ENCODE results near the gene CDH12. TPM values are rescaled to one million over a fixed set of nuclear protein-coding genes. Genes with fewer than 3 reads are reported as not detected.

The CDH12 gene
- total and polyA plus RNA-seq, 10 of the 15 experiments (the other 5 are each of a cell fraction or from before 2014, with no cell fraction given): 0.03 to 0.16 TPM; not detected in 8

DNA sequence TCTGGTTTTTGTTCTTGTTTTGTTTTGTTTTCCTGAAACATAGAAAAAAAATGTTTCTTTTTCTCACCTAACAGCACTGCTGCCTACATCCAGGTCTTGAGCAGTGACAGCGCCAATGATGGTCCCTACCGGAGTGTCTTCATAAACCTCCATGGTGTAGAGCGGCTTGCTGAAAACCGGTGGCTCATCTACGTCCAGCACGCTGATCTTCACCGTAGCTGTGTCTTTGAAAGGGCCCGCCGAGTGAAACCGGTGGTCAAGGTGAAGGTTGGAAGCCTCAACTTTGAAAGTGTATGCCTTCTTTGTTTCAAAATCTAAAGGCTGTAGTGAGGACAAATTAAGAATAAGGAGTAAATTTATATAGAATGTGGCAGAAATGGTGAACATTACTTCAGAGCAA lies 1051.0 kb downstream of the CDH12 start:
- ChIA-PET CTCF (interaction anchor here (0.6 to 1.4 kb wide), 3 partner anchors 8 to 1229 kb away, joined by 3 read pairs; no protein-coding TSS in a partner anchor), POLR2A (no interaction called here)
- 87% methylated on average over 10 of the region's 10 CpGs for WGBS (ENCODE audit: insufficient coverage, insufficient replicate concordance, low lambda C conversion rate, missing lambda C conversion rate)

More for the DNA sequence above, 1051.0 kb downstream of the CDH12 start:
- Histone ChIP-seq H3K4me1 (ENCODE audit: control insufficient read depth, insufficient read depth, low read length) (no peaks in the 10 kb centered on the region), H2AFZ (ENCODE audit: control insufficient read depth, low read depth, low read length) (no peak overlapping the region), H3K9me3 (replicated peaks; ENCODE audit: control insufficient read depth, insufficient read depth, low read length) (no peaks in the 10 kb centered on the region), H3K79me2 (ENCODE audit: control insufficient read depth, insufficient read depth, low read length) (no peaks in the 10 kb centered on the region), H4K20me1 (ENCODE audit: control insufficient read depth, insufficient read depth) (no peaks in the 10 kb centered on the region), H3K4me3 (no peak overlapping the region), H3K27me3 (replicated peaks in 1 of 2; ENCODE audit: control insufficient read depth in 2 of 2, insufficient read depth in 2 of 2, low read length in 1 of 2) (no peaks in the 10 kb centered on the region), H3K27ac (ENCODE audit: control insufficient read depth, insufficient read depth) (no peak overlapping the region), H3K4me2 (ENCODE audit: control insufficient read depth, insufficient read depth) (no peak overlapping the region), H3K36me3 (ENCODE audit: control insufficient read depth in 2 of 2, insufficient read depth in 2 of 2, low read length in 1 of 2) (no peaks in the 10 kb centered on the region), H3K9ac (ENCODE audit: control insufficient read depth, insufficient read depth, low read length) (no peak overlapping the region)
- ATAC-seq (no peak), FAIRE-seq (no peak), DNase-seq (ENCODE audit: low read depth, low spot score) (no peak)
- RAD21 ChIA-PET (ENCODE audit: unreplicated experiment): no interaction called here
- in situ Hi-C loops (cut with MboI) (no loop called here), intact Hi-C loops (cut with micrococcal nuclease; ENCODE audit: unreplicated experiment) (no loop called here)
- SMC1A ChIA-PET (ENCODE audit: uncharacterized antibody, unreplicated experiment): no interaction called here
- BruUV-seq (replicated peaks): no TSS peak
- TF ChIP-seq, protein P1, sequence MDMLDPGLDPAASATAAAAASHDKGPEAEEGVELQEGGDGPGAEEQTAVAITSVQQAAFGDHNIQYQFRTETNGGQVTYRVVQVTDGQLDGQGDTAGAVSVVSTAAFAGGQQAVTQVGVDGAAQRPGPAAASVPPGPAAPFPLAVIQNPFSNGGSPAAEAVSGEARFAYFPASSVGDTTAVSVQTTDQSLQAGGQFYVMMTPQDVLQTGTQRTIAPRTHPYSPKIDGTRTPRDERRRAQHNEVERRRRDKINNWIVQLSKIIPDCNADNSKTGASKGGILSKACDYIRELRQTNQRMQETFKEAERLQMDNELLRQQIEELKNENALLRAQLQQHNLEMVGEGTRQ (IDR thresholded peaks at IDR 0.05; ENCODE audit: borderline replicate concordance, low read depth, low read length): no peak
- TF ChIP-seq, protein P2, sequence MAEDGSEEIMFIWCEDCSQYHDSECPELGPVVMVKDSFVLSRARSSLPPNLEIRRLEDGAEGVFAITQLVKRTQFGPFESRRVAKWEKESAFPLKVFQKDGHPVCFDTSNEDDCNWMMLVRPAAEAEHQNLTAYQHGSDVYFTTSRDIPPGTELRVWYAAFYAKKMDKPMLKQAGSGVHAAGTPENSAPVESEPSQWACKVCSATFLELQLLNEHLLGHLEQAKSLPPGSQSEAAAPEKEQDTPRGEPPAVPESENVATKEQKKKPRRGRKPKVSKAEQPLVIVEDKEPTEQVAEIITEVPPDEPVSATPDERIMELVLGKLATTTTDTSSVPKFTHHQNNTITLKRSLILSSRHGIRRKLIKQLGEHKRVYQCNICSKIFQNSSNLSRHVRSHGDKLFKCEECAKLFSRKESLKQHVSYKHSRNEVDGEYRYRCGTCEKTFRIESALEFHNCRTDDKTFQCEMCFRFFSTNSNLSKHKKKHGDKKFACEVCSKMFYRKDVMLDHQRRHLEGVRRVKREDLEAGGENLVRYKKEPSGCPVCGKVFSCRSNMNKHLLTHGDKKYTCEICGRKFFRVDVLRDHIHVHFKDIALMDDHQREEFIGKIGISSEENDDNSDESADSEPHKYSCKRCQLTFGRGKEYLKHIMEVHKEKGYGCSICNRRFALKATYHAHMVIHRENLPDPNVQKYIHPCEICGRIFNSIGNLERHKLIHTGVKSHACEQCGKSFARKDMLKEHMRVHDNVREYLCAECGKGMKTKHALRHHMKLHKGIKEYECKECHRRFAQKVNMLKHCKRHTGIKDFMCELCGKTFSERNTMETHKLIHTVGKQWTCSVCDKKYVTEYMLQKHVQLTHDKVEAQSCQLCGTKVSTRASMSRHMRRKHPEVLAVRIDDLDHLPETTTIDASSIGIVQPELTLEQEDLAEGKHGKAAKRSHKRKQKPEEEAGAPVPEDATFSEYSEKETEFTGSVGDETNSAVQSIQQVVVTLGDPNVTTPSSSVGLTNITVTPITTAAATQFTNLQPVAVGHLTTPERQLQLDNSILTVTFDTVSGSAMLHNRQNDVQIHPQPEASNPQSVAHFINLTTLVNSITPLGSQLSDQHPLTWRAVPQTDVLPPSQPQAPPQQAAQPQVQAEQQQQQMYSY (CRISPR knock-in tag; IDR thresholded peaks at IDR 0.05): no peak
- TF ChIP-seq, protein P3, sequence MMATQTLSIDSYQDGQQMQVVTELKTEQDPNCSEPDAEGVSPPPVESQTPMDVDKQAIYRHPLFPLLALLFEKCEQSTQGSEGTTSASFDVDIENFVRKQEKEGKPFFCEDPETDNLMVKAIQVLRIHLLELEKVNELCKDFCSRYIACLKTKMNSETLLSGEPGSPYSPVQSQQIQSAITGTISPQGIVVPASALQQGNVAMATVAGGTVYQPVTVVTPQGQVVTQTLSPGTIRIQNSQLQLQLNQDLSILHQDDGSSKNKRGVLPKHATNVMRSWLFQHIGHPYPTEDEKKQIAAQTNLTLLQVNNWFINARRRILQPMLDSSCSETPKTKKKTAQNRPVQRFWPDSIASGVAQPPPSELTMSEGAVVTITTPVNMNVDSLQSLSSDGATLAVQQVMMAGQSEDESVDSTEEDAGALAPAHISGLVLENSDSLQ (IDR thresholded peaks at IDR 0.05): no peak
- TF ChIP-seq FOXM1 (IDR thresholded peaks at IDR 0.05; ENCODE audit: low read depth, low read length): no peak
- TF ChIP-seq HDGF (IDR thresholded peaks at IDR 0.05): no peak

Data from GM12878 (cell line).